Measurements from ENCODE around the gene RRP9.

The RRP9 gene

DNA sequence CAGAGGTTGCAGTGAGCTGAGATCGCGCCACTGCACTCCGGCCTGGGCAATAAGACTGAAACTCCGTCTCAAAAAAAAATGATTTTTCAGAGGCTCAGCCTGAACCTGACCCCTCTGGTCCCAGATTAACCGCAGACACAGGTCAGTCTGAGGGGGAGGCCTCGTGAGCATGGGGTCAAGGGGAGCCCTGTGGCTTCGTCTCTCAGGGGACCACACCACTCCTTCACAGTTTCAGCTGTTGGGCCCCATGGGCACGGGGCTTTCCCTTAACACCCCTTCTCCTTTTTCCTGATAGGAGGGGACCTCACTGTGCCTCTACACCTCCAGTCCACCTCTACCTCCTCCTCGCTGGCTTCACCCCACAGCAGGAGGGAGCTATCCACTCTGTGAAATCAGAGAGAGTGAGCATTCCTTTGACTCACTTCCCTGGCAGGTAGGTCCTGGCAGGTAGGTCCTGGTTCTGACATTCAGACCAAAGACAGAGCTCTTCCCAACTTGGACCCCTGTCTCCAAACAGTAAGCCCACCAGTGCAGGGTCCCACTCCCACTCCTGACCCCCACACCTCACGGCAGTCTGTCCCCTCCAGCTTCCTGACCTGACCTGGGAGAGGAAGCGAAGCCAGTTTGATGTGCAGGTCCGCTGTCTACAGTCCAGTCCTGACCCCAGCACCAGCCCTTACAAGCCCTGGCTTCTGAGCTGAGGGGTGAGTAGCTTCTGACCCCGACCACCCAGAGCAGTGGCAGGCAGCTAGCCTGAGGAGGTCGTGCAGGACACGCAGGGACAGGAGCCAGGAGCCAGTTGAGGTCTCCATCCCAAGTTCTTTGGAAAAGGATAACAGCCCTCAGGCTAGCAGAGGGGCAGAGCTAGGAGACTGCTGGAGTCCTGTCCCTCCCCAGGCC lies 9.0 kb downstream of the RRP9 start:
- no peak for TF ChIP-seq TEAD4 (IDR thresholded peaks at IDR 0.05)
- no peak for TF ChIP-seq CEBPB (IDR thresholded peaks at IDR 0.05)
- no peak for TF ChIP-seq EGR1 (IDR thresholded peaks at IDR 0.05)
- TF ChIP-seq ZBTB7A (IDR thresholded peaks at IDR 0.05; ENCODE audit: low read depth), result no peak
- TF ChIP-seq EP300 (IDR thresholded peaks at IDR 0.05; ENCODE audit: borderline replicate concordance), result no peak
- no peak for TF ChIP-seq NFIC (IDR thresholded peaks at IDR 0.05)
- TF ChIP-seq RAD21 (IDR thresholded peaks at IDR 0.05; ENCODE audit: low read depth), result no peak
- TF ChIP-seq YY1 (IDR thresholded peaks at IDR 0.05; ENCODE audit: low read depth), result no peak
- no peak for TF ChIP-seq TAF1 (IDR thresholded peaks at IDR 0.05; ENCODE audit: low read depth)
- TF ChIP-seq FOXM1 (IDR thresholded peaks at IDR 0.05; ENCODE audit: borderline replicate concordance, low read depth), result no peak
- TF ChIP-seq, protein P1, sequence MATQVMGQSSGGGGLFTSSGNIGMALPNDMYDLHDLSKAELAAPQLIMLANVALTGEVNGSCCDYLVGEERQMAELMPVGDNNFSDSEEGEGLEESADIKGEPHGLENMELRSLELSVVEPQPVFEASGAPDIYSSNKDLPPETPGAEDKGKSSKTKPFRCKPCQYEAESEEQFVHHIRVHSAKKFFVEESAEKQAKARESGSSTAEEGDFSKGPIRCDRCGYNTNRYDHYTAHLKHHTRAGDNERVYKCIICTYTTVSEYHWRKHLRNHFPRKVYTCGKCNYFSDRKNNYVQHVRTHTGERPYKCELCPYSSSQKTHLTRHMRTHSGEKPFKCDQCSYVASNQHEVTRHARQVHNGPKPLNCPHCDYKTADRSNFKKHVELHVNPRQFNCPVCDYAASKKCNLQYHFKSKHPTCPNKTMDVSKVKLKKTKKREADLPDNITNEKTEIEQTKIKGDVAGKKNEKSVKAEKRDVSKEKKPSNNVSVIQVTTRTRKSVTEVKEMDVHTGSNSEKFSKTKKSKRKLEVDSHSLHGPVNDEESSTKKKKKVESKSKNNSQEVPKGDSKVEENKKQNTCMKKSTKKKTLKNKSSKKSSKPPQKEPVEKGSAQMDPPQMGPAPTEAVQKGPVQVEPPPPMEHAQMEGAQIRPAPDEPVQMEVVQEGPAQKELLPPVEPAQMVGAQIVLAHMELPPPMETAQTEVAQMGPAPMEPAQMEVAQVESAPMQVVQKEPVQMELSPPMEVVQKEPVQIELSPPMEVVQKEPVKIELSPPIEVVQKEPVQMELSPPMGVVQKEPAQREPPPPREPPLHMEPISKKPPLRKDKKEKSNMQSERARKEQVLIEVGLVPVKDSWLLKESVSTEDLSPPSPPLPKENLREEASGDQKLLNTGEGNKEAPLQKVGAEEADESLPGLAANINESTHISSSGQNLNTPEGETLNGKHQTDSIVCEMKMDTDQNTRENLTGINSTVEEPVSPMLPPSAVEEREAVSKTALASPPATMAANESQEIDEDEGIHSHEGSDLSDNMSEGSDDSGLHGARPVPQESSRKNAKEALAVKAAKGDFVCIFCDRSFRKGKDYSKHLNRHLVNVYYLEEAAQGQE (IDR thresholded peaks at IDR 0.05; ENCODE audit: low read depth), result no peak
- TF ChIP-seq, protein P2, sequence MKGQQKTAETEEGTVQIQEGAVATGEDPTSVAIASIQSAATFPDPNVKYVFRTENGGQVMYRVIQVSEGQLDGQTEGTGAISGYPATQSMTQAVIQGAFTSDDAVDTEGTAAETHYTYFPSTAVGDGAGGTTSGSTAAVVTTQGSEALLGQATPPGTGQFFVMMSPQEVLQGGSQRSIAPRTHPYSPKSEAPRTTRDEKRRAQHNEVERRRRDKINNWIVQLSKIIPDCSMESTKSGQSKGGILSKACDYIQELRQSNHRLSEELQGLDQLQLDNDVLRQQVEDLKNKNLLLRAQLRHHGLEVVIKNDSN (IDR thresholded peaks at IDR 0.05), result no peak
- no peak for TF ChIP-seq CREB1 (IDR thresholded peaks at IDR 0.05; ENCODE audit: low read depth)
- TF ChIP-seq, protein P3, sequence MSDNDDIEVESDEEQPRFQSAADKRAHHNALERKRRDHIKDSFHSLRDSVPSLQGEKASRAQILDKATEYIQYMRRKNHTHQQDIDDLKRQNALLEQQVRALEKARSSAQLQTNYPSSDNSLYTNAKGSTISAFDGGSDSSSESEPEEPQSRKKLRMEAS (IDR thresholded peaks at IDR 0.05), result no peak
- TF ChIP-seq TCF12 (IDR thresholded peaks at IDR 0.05; ENCODE audit: low read depth), result no peak

DNA sequence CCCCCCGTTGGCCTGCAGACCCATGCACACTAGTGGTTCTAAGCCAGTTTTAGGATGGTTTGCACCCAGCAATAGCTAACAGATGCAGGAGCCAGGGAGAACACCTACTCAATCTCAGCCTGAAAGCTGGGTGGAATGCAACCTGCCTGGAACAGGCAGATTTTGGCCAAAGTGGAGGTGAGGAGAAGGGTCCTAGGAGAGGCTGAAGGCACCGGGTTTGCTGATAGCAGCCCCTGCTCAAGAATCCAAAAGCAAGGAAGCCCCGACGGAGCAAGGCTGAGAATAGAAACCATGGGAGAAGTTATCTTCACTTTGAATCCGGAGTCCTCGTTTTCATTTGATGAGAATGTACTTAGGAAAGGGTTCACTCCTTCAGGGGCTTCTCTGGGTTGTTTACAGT lies 9.9 kb downstream of the RRP9 start:
- TF ChIP-seq NFIC (IDR thresholded peaks at IDR 0.05), result no peak
- no peak for TF ChIP-seq ZBTB7A (IDR thresholded peaks at IDR 0.05; ENCODE audit: low read depth)
- no peak for TF ChIP-seq RAD21 (IDR thresholded peaks at IDR 0.05; ENCODE audit: low read depth)
- TF ChIP-seq EGR1 (IDR thresholded peaks at IDR 0.05), result no peak
- TF ChIP-seq, protein P2 (IDR thresholded peaks at IDR 0.05), result no peak
- no peak for TF ChIP-seq CEBPB (IDR thresholded peaks at IDR 0.05)
- TF ChIP-seq, protein P1 (IDR thresholded peaks at IDR 0.05; ENCODE audit: low read depth), result no peak
- TF ChIP-seq EP300 (IDR thresholded peaks at IDR 0.05; ENCODE audit: borderline replicate concordance), result no peak
- no peak for TF ChIP-seq TCF12 (IDR thresholded peaks at IDR 0.05; ENCODE audit: low read depth)
- TF ChIP-seq TEAD4 (IDR thresholded peaks at IDR 0.05), result no peak
- TF ChIP-seq TAF1 (IDR thresholded peaks at IDR 0.05; ENCODE audit: low read depth), result no peak
- no peak for TF ChIP-seq CREB1 (IDR thresholded peaks at IDR 0.05; ENCODE audit: low read depth)
- TF ChIP-seq, protein P3 (IDR thresholded peaks at IDR 0.05), result no peak
- no peak for TF ChIP-seq YY1 (IDR thresholded peaks at IDR 0.05; ENCODE audit: low read depth)
- no peak for TF ChIP-seq FOXM1 (IDR thresholded peaks at IDR 0.05; ENCODE audit: borderline replicate concordance, low read depth)

DNA sequence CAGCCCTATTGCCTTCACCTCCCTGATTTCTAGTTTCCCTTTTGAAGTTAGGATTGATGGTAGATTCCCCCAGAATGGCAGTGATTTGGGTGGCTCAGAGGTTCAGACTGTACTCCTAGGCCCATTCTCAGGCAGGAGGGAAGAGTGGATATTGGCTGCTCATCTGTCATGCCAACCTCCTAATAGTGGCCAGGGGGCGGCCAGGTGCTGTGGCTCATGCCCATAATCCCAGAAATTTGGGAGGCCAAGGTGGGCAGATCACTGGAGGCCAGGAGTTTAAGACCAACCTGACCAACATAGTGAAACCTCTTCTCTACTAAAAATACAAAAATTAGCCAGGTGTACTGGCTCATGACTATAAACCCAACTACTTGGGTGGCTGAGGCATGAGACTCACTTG lies 11.3 kb downstream of the RRP9 start:
- TF ChIP-seq, protein P2 (IDR thresholded peaks at IDR 0.05), result no peak
- TF ChIP-seq CREB1 (IDR thresholded peaks at IDR 0.05; ENCODE audit: low read depth) (no peak), CEBPB (IDR thresholded peaks at IDR 0.05) (no peak), EP300 (IDR thresholded peaks at IDR 0.05; ENCODE audit: borderline replicate concordance) (no peak), TEAD4 (IDR thresholded peaks at IDR 0.05) (no peak), FOXM1 (IDR thresholded peaks at IDR 0.05; ENCODE audit: borderline replicate concordance, low read depth) (no peak), RAD21 (IDR thresholded peaks at IDR 0.05; ENCODE audit: low read depth) (no peak), TCF12 (IDR thresholded peaks at IDR 0.05; ENCODE audit: low read depth) (no peak), YY1 (IDR thresholded peaks at IDR 0.05; ENCODE audit: low read depth) (no peak), NFIC (IDR thresholded peaks at IDR 0.05) (no peak)
- TF ChIP-seq, protein P1 (IDR thresholded peaks at IDR 0.05; ENCODE audit: low read depth), result no peak
